Superior temporal gyrus (tissue), 1 donor: Measurements from ENCODE around the gene ATP5MK.
"Not testable (repeated sequence)": the region's sequence is repeated elsewhere in the genome, so short reads cannot be mapped to it uniquely, and the experiment has no call there.

Source experiments
- DNase-seq: peaks from one replicate; pipeline ENCODE4 v3.0.0-alpha.2; 2016; ENCODE audit errors: extremely low spot score

The ATP5MK gene

DNA sequence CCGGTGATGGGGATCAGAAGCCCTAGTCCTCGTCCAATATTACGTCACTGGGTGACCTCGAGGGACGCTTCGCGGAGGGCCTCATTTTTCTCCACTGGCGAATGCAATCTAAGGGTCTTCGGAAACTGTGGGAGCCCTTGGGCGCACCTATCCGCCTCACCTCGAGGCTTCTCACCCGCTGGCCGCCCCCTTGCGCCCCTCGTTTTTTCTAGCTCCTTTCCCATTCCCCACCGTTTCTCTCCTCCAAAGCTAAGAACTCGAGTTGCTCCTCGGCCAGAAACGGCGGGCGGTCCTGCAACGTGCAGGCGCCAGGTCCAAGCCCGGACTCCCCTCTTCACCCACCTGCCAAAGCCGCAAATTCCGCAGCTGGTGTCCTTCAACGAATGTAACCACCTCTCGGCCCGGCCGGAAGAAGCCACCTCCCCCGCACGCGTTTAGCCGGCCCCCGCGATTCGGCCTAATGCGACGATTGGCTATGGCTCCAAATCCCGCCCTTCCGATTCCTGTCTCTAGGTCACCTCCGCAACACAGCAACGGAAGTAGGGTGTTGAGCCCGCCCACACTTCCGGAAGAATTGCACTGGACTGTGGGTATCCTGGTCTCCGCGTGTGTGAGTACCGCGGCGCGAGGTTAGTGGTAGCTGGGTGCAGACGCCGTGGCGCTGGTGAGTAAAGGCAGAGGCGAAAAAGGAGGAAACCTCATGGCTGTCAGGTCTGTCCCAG lies at the start of gene ATP5MK, which contains the start of gene PDCD11:
Gene ATP5MK (minus strand): TSS at position 409 of the 722 bp plus-strand sequence. CDS start 4,018 bp downstream, outside the sequence.
Gene PDCD11 (plus strand): TSS at position 560 of the 722 bp plus-strand sequence. CDS start 1,801 bp downstream, outside the sequence.
- peak; percentile 99 for DNase-seq

GRCh38 chr10:103445366-103445765 lies 49.1 kb upstream of the ATP5MK start:
- DNase-seq: no peak

GRCh38 chr10:103444478-103444877 lies 48.2 kb upstream of the ATP5MK start:
- no peak for DNase-seq

GRCh38 chr10:103443475-103444185 lies 47.4 kb upstream of the ATP5MK start:
- DNase-seq: no peak

DNA sequence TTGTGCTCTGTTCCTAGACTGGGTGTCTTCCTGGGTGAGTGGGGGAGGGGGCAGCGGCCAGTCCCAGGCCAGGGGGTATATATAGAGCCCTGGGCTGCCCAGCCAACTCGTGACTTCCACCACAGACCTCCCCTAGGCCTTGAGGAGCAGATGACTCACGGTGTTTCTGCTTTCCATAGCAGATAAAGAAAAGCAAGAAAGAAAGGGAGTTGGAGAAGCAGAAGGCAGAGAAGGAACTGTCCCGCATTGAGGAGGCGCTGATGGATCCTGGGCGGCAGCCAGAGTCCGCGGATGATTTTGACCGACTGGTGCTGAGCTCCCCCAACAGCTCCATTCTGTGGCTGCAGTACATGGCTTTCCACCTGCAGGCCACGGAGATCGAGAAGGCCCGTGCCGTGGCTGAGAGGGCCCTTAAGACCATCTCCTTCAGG lies 45.8 kb upstream of the ATP5MK start:
- DNase-seq: no peak

DNA sequence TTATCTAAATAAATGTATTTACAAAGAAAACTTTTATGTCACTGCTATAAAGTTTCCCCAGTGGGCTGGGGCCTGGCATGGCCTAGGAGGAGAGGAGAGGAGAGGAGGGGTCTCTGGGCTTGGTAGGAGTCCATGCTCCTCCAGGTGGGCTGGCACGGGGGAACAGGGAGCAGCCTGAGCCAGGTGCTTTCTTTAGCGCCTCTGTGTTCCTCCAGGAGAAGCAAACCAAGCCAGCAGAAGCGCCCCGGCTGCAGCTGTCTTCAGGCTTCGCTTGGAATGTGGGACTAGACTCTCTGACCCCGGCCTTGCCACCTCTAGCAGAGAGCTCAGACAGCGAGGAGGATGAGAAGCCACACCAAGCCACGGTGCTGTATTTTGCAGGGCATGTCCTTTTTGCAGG lies 45.3 kb upstream of the ATP5MK start:
- no peak for DNase-seq

- DNase-seq: no peak
These were observed 44.9 kb upstream of the ATP5MK start for GRCh38 chr10:103441206-103441605.

DNA sequence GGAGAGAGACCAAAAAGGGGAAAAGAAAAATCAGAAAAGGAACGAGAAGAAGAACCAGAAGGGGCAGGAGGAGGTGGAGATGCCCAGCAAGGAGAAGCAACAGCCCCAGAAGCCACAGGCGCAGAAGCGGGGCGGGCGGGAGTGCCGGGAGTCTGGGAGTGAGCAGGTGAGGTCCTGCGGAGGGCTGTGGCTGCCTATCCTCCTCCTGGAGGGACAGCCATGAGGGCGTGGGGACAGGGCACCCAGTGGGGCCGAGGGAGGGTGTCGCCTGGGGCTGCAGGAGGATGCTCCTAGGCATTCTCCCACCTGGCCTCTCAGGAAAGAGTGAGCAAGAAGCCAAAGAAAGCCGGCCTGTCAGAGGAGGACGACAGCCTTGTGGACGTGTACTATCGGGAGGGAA lies 44.1 kb upstream of the ATP5MK start:
- no peak for DNase-seq

DNA sequence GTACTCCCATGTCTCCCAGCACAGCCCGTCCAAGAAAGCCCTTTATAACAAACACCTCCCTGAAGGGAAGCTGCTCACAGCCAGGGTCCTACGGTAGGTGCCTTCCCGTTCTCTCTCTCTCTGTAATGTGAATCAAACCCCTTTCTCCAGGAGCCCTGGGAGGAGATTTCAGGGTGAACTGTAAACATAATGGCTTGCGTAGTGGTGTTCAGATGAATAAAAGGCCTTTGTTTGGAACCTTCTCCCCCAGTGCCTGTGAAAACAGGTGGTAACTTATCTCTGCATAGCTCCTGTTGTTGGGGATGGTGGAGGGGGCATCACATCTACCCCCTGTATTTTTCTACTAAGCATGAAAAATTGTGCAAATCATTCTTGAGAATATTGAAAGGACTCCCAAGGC lies 43.5 kb upstream of the ATP5MK start:
- no peak for DNase-seq

DNA sequence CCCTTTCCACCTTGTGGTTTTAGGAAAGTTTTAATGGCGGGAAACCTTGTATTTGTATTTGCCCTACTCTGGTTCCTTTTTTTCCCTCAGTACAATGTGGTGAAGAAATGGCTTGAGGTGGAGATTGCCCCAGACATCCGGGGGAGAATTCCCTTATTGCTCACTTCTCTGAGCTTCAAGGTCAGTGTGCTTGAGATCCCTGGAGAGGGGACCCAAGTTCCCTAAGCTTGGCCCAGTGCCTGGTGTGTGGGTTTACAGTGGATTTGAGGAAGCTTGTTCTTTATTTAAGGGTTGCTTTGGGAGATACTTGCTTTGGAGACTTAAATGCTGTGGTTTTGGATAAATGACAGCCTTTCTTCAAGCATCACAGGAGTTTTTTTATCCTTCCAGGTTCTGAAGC lies 37.6 kb upstream of the ATP5MK start:
- DNase-seq: no peak

- DNase-seq: no peak
These were observed 35.6 kb upstream of the ATP5MK start for GRCh38 chr10:103431902-103432301.

DNA sequence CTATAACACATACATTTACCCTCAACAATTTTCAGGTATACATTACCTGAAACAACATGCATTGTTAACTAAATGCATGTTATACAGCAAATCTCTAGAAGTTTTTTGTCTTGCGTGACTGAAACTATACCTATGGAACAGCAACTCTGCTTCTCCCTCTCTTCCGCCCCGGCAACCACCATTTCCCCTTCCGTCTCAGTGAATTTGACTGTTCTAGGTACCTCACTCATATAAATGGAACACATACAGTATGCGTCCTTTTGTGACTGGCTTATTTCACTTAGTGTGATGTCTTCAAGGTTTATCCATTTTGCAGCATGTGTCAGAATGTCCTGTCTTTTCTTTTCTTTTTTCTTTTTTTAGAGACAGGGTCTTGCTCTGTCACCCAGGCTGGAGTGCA lies 33.4 kb upstream of the ATP5MK start:
- DNase-seq: no peak

- DNase-seq: no peak
These were observed 32.8 kb upstream of the ATP5MK start for GRCh38 chr10:103428989-103429643.

GRCh38 chr10:103427866-103428265 lies 31.6 kb upstream of the ATP5MK start:
- no peak for DNase-seq

GRCh38 chr10:103423748-103424147 lies 27.5 kb upstream of the ATP5MK start:
- no peak for DNase-seq

GRCh38 chr10:103419101-103419500 lies 22.8 kb upstream of the ATP5MK start:
- no peak for DNase-seq

GRCh38 chr10:103417601-103418000 lies 21.3 kb upstream of the ATP5MK start:
- no peak for DNase-seq

- DNase-seq: not testable (repeated sequence)
These were observed 20.8 kb upstream of the ATP5MK start for GRCh38 chr10:103417148-103417469.

- DNase-seq: peak; percentile 86
These were observed 20.3 kb upstream of the ATP5MK start for GRCh38 chr10:103416436-103417147.

- no peak for DNase-seq
These were observed 19.3 kb upstream of the ATP5MK start for GRCh38 chr10:103415581-103415980.

- no peak for DNase-seq
These were observed 17.3 kb upstream of the ATP5MK start for GRCh38 chr10:103413564-103413963.

- no peak for DNase-seq
These were observed 1.0 kb upstream of the ATP5MK start for GRCh38 chr10:103397191-103397825.
